Uterus (tissue), 4 donors: ENCODE results near the gene OGG1. TPM values are rescaled to one million over a fixed set of nuclear protein-coding genes. Genes with fewer than 3 reads are reported as not detected.

Experiments
- DNase-seq, 2 donors: peaks; one replicate each; pipeline ENCODE4 v3.0.0-alpha.2; 2019 to 2020
- H3K27ac ChIP-seq, 2 donors: fragments of 200-600 bp; sonication (generic); 1 replicate in 1 of 2; 2 replicates in 1 of 2; pipeline ENCODE4 v1.5.1; 2016 to 2018
- H3K27me3 ChIP-seq, 2 donors: fragments of 200-600 bp; sonication (generic); one replicate each; pipeline ENCODE4 v1.5.1; 2018 to 2019; ENCODE audit warnings: control low read depth in 1 of 2
- H3K36me3 ChIP-seq, 2 donors: fragments of 200-600 bp; sonication (generic); one replicate each; pipeline ENCODE4 v1.5.1; 2019; ENCODE audit warnings: control low read depth in 1 of 2
- H3K4me1 ChIP-seq, 2 donors: fragments of 200-600 bp; sonication (generic); one replicate each; pipeline ENCODE4 v1.5.1; 2018 to 2019; ENCODE audit warnings: control low read depth in 1 of 2
- H3K4me3 ChIP-seq, 2 donors: fragments of 200-600 bp; sonication (generic); 1 replicate in 1 of 2; 2 replicates in 1 of 2; pipeline ENCODE4 v1.5.1; 2018 to 2019; ENCODE audit warnings: mild to moderate bottlenecking in 1 of 2
- H3K9me3 ChIP-seq, 2 donors: fragments of 200-600 bp; sonication (generic); one replicate each; pipeline ENCODE4 v1.5.1; 2019; ENCODE audit warnings: control low read depth in 1 of 2
- CTCF ChIP-seq, 4 experiments: fragments of 200-600 bp in 2 of 4; fragments of 450-650 bp in 2 of 4; sonication (generic) in 2 of 4; IDR thresholded peaks; one replicate each; pipeline ENCODE4 v1.5.1; 2016 to 2019; ENCODE audit warnings: antibody characterized with exemption in 4 of 4, mild to moderate bottlenecking in 2 of 4, moderate library complexity in 1 of 4
- POLR2A ChIP-seq, 2 donors: fragments of 450-650 bp; IDR thresholded peaks; one replicate each; pipeline ENCODE4 v1.6.1; 2016; ENCODE audit warnings: antibody characterized with exemption in 2 of 2, mild to moderate bottlenecking in 1 of 2, moderate library complexity in 1 of 2
- intact Hi-C: fragments of 100-400 bp; cut with DNase I; formaldehyde crosslinking; loops from one replicate; pipeline ENCODE4 v1.15.1; 2023; ENCODE audit warnings: low total_unique reads
- total RNA-seq, 4 donors: library from RNA; depleted of rRNA in 3 of 4; stranded (reverse); fragments of >200 nt in 3 of 4; gene quantifications; one replicate each; pipeline versions ENCODE4 v1.1.0 to v1.2.4, GENCODE V29; 2014 to 2023
- donor health status: DM: yes; HTN: yes; CAD: no.

OGG1 gene
- total RNA-seq, 4 donors from 2014 or later = 29.8 to 60.7 (median 44.2) TPM

- Histone ChIP-seq H3K4me3 (no peak overlapping the region), H3K4me1 (no peaks in the 10 kb centered on the region), H3K36me3 (no peaks in the 10 kb centered on the region), H3K9me3 (no peaks in the 10 kb centered on the region), H3K27ac (no peak overlapping the region), H3K27me3 (no peaks in the 10 kb centered on the region)
- TF ChIP-seq CTCF (IDR thresholded peaks at IDR 0.05) (no peak), POLR2A (IDR thresholded peaks at IDR 0.05) (no peak)
- intact Hi-C loops = no loop called here
- no peak for DNase-seq
Observed at GRCh38 chr3:9786825-9787669, 37.3 kb downstream of the OGG1 start.

GRCh38 chr3:9787714-9788113, 38.0 kb downstream of the OGG1 start:
- H3K36me3 ChIP-seq = no peaks in the 10 kb centered on the region
- TF ChIP-seq POLR2A (IDR thresholded peaks at IDR 0.05) = no peak
- intact Hi-C loops = no loop called here
- no peaks in the 10 kb centered on the region for H3K27me3 ChIP-seq
- no peaks in the 10 kb centered on the region for H3K4me1 ChIP-seq
- H3K27ac ChIP-seq = no peak overlapping the region
- DNase-seq = no peak
- H3K9me3 ChIP-seq = no peaks in the 10 kb centered on the region
- H3K4me3 ChIP-seq = no peak overlapping the region

- Histone ChIP-seq H3K27ac (peak overlapping the region in 1 of 2 donors; percentile 98), H3K4me3 (no peak overlapping the region), H3K27me3 (no peaks in the 10 kb centered on the region), H3K4me1 (no peaks in the 10 kb centered on the region), H3K36me3 (no peaks in the 10 kb centered on the region), H3K9me3 (no peaks in the 10 kb centered on the region)
- intact Hi-C loops = no loop called here
- DNase-seq = no peak
- TF ChIP-seq POLR2A (IDR thresholded peaks at IDR 0.05) (no peak), CTCF (IDR thresholded peaks at IDR 0.05) (no peak)
Observed at GRCh38 chr3:9791127-9791526, 41.4 kb downstream of the OGG1 start.

- H3K27me3 ChIP-seq = no peaks in the 10 kb centered on the region
- intact Hi-C loops = no loop called here
- DNase-seq = no peak
- no peaks in the 10 kb centered on the region for H3K36me3 ChIP-seq
- H3K4me1 ChIP-seq = no peaks in the 10 kb centered on the region
- no peak for TF ChIP-seq POLR2A (IDR thresholded peaks at IDR 0.05)
- no peak for TF ChIP-seq CTCF (IDR thresholded peaks at IDR 0.05)
- no peaks in the 10 kb centered on the region for H3K9me3 ChIP-seq
- peak overlapping the region; percentile 99 to 100 for H3K4me3 ChIP-seq
- peak overlapping the region; percentile 98 for H3K27ac ChIP-seq
Observed at GRCh38 chr3:9791790-9792404, 42.1 kb downstream of the OGG1 start.

GRCh38 chr3:9792405-9793160, 42.8 kb downstream of the OGG1 start, which contains the start of the genes ARPC4 and TADA3:
TSS of gene ARPC4 (plus strand) at chr3:9793082. CDS start at chr3:9793122, 40 bp downstream.
TSS of gene TADA3 (minus strand) at chr3:9792473. CDS start at chr3:9791466, 1,007 bp downstream.
- Histone ChIP-seq H3K4me3 (peak within 1 kb of the TSS; percentile 99 to 100), H3K36me3 (no peaks in the 10 kb centered on the region), H3K9me3 (no peaks in the 10 kb centered on the region), H3K27me3 (no peaks in the 10 kb centered on the region), H3K27ac (peak within 1 kb of the TSS; percentile 98), H3K4me1 (no peaks in the 10 kb centered on the region)
- peak; percentile 92 to 93 for DNase-seq
- TF ChIP-seq CTCF (IDR thresholded peaks at IDR 0.05) (peak in 2 of 4 experiments; percentile 17 to 49), POLR2A (IDR thresholded peaks at IDR 0.05) (peak; percentile 33 to 72)
- intact Hi-C loops = no loop called here
